IPS-18c (cell line): ENCODE data around the gene ATP23.

Experiments used
- H3K4me3 ChIP-seq: 2 replicates; pipeline ENCODE4 v1.7.0; 2013; ENCODE audit warnings: low read depth, mild to moderate bottlenecking, low read length, moderate library complexity; ENCODE audit not compliant: insufficient read depth
- H3K9me3 ChIP-seq: one replicate; pipeline ENCODE4 v1.6.1; 2013; ENCODE audit warnings: mild to moderate bottlenecking, low read length, moderate library complexity; ENCODE audit not compliant: control insufficient read depth, insufficient read depth

ATP23 gene

GRCh38 chr12:57996520-57996919 lies 55.2 kb downstream of the ATP23 start:
- Histone ChIP-seq H3K4me3 (no peak overlapping the region), H3K9me3 (peaks cover 16% of the 10 kb centered on the region)

GRCh38 chr12:57998251-57998650 lies 56.9 kb downstream of the ATP23 start:
- no peak overlapping the region; the same call in 1 of the 2 replicates for H3K4me3 ChIP-seq
- peaks cover 14% of the 10 kb centered on the region for H3K9me3 ChIP-seq

GRCh38 chr12:58000499-58000898 lies 59.1 kb downstream of the ATP23 start:
- no peak overlapping the region for H3K4me3 ChIP-seq
- peaks cover 14% of the 10 kb centered on the region for H3K9me3 ChIP-seq

- H3K9me3 ChIP-seq, result no peaks in the 10 kb centered on the region
- H3K4me3 ChIP-seq, result no peak overlapping the region
Observed at GRCh38 chr12:58007875-58008274, 66.5 kb downstream of the ATP23 start.

GRCh38 chr12:58008634-58009033 lies 67.3 kb downstream of the ATP23 start:
- Histone ChIP-seq H3K9me3 (no peaks in the 10 kb centered on the region), H3K4me3 (no peak overlapping the region)
